ENCODE measurements around the gene TMEM250. TPM values are rescaled to one million over a fixed set of nuclear protein-coding genes. Genes with fewer than 3 reads are reported as not detected.

Gene TMEM250
- total RNA-seq, 1 experiment from 2014 or later, result 34.0 TPM

GRCh38 chr9:136127313-136127712 is 8.6 kb upstream of the TMEM250 start:
- no peaks in the 10 kb centered on the region for H3K27me3 ChIP-seq (ENCODE audit: control insufficient read depth, insufficient read depth, low read length)
- H3K36me3 ChIP-seq (ENCODE audit: control insufficient read depth, insufficient read depth, low read length), result no peaks in the 10 kb centered on the region
- TF ChIP-seq, protein P1, sequence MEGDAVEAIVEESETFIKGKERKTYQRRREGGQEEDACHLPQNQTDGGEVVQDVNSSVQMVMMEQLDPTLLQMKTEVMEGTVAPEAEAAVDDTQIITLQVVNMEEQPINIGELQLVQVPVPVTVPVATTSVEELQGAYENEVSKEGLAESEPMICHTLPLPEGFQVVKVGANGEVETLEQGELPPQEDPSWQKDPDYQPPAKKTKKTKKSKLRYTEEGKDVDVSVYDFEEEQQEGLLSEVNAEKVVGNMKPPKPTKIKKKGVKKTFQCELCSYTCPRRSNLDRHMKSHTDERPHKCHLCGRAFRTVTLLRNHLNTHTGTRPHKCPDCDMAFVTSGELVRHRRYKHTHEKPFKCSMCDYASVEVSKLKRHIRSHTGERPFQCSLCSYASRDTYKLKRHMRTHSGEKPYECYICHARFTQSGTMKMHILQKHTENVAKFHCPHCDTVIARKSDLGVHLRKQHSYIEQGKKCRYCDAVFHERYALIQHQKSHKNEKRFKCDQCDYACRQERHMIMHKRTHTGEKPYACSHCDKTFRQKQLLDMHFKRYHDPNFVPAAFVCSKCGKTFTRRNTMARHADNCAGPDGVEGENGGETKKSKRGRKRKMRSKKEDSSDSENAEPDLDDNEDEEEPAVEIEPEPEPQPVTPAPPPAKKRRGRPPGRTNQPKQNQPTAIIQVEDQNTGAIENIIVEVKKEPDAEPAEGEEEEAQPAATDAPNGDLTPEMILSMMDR (IDR thresholded peaks at IDR 0.05), result no peak
- TF ChIP-seq POLR2AphosphoS5 (IDR thresholded peaks at IDR 0.05; ENCODE audit: low read depth, low read length) (no peak), SIN3A (IDR thresholded peaks at IDR 0.05; ENCODE audit: borderline replicate concordance, insufficient read depth, low read depth, low read length) (no peak), TCF7L2 (IDR thresholded peaks at IDR 0.05; ENCODE audit: low read depth, low read length) (no peak)
- TF ChIP-seq, protein P2, sequence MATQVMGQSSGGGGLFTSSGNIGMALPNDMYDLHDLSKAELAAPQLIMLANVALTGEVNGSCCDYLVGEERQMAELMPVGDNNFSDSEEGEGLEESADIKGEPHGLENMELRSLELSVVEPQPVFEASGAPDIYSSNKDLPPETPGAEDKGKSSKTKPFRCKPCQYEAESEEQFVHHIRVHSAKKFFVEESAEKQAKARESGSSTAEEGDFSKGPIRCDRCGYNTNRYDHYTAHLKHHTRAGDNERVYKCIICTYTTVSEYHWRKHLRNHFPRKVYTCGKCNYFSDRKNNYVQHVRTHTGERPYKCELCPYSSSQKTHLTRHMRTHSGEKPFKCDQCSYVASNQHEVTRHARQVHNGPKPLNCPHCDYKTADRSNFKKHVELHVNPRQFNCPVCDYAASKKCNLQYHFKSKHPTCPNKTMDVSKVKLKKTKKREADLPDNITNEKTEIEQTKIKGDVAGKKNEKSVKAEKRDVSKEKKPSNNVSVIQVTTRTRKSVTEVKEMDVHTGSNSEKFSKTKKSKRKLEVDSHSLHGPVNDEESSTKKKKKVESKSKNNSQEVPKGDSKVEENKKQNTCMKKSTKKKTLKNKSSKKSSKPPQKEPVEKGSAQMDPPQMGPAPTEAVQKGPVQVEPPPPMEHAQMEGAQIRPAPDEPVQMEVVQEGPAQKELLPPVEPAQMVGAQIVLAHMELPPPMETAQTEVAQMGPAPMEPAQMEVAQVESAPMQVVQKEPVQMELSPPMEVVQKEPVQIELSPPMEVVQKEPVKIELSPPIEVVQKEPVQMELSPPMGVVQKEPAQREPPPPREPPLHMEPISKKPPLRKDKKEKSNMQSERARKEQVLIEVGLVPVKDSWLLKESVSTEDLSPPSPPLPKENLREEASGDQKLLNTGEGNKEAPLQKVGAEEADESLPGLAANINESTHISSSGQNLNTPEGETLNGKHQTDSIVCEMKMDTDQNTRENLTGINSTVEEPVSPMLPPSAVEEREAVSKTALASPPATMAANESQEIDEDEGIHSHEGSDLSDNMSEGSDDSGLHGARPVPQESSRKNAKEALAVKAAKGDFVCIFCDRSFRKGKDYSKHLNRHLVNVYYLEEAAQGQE (IDR thresholded peaks at IDR 0.05; ENCODE audit: insufficient read depth in 1 of 2, low read depth in 2 of 2, low read length in 1 of 2), result no peak
- BruUV-seq (replicated peaks), result no TSS peak
- no peak for DNase-seq (ENCODE audit: low read depth, low spot score)
- ChIA-PET CTCF (no interaction called here), POLR2A (no interaction called here)
- no peaks in the 10 kb centered on the region for H3K9me3 ChIP-seq (ENCODE audit: control insufficient read depth, insufficient read depth, low read depth, low read length)
- no peak overlapping the region for H3K4me3 ChIP-seq (ENCODE audit: low read depth in 2 of 2, low read length in 2 of 2)
- ATAC-seq, result no peak
- H3K27ac ChIP-seq (ENCODE audit: low read length), result no peak overlapping the region
- H3K4me1 ChIP-seq (ENCODE audit: control insufficient read depth, insufficient read depth, low read length), result no peaks in the 10 kb centered on the region; the same call in 1 of the 2 replicates
- in situ Hi-C loops (cut with HindIII; ENCODE audit: low pct_unique_long_range_greater_than_20kb, low sequenced_read_pairs), result no loop called here
- intact Hi-C loops (cut with micrococcal nuclease; ENCODE audit: unreplicated experiment), result no loop called here

DNA sequence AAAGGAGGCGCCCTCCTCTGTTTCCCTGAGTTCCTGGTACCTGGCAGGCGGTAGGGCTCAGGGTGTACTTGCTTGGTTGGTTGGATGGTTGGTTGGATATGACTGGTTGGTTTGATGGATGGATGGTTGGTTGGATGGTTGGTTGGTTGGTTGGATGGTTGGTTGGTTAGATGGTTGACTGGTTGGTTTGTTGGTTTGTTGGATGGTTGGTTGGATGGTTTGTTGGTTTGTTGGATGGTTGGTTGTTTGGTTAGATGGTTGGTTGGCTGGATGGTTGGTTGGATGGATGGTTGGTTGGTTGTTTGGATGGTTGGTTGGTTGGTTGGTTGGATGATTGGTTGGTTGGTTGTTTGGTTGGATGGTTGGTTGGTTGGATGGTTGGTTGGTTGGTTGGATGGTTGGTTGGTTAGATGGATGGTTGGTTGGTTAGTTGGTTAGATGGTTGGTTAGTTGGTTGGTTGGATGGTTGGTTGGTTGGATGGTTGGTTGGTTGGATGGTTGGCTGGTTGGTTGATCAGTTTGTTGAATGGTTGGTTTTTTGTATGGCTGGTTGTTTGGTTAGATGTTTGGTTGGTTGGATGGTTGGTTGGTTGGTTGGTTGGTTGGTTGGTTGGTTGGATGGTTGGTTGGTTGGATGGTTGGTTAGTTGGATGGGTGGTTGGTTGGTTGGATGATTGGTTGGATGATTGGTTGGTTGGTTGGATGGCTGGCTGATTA is 6.5 kb upstream of the TMEM250 start:
- Histone ChIP-seq H3K36me3 (ENCODE audit: control insufficient read depth, insufficient read depth, low read length) (no peaks in the 10 kb centered on the region), H3K4me1 (ENCODE audit: control insufficient read depth, insufficient read depth, low read length) (peaks cover 3% of the 10 kb centered on the region; the same call in 1 of the 2 replicates), H3K27me3 (ENCODE audit: control insufficient read depth, insufficient read depth, low read length) (no peaks in the 10 kb centered on the region), H3K4me3 (ENCODE audit: low read depth in 2 of 2, low read length in 2 of 2) (no peak overlapping the region), H3K27ac (ENCODE audit: low read length) (no peak overlapping the region), H3K9me3 (ENCODE audit: control insufficient read depth, insufficient read depth, low read depth, low read length) (no peaks in the 10 kb centered on the region)
- BruUV-seq (replicated peaks), result no TSS peak
- POLR2A ChIA-PET, result no interaction called here
- TF ChIP-seq, protein P1 (IDR thresholded peaks at IDR 0.05), result no peak
- TF ChIP-seq POLR2AphosphoS5 (IDR thresholded peaks at IDR 0.05; ENCODE audit: low read depth, low read length), result no peak
- TF ChIP-seq SIN3A (IDR thresholded peaks at IDR 0.05; ENCODE audit: borderline replicate concordance, insufficient read depth, low read depth, low read length), result no peak
- TF ChIP-seq TCF7L2 (IDR thresholded peaks at IDR 0.05; ENCODE audit: low read depth, low read length), result no peak
- TF ChIP-seq, protein P2 (IDR thresholded peaks at IDR 0.05; ENCODE audit: insufficient read depth in 1 of 2, low read depth in 2 of 2, low read length in 1 of 2), result no peak
- in situ Hi-C loops (cut with HindIII; ENCODE audit: low pct_unique_long_range_greater_than_20kb, low sequenced_read_pairs) (no loop called here), intact Hi-C loops (cut with micrococcal nuclease; ENCODE audit: unreplicated experiment) (no loop called here)
- CTCF ChIA-PET, result no interaction called here
- ATAC-seq (no peak), DNase-seq (ENCODE audit: low read depth, low spot score) (no peak)

All from Panc1 (cell line).